MCF 10A (cell line): ENCODE results near the gene TAF4. TPM values are rescaled to one million over a fixed set of nuclear protein-coding genes. Genes with fewer than 3 reads are reported as not detected.

ENCODE experiments used
- BruUV-seq: library from RNA; stranded (reverse); fragments of 400-500 nt; replicated peaks from 2 replicates; lab custom pipeline; 2021; lab: Mats Ljungman, UMichigan
- CTCF ChIA-PET: fragments of 300-600 bp; sonication (Branson Sonifier 250); formaldehyde crosslinking; extraction: SDS; loops from one replicate; lab custom pipeline; 2021; ENCODE audit warnings: antibody characterized with exemption, inconsistent platforms; lab: Yijun Ruan, JAX
- POLR2A ChIA-PET: fragments of 300-600, 350-650 bp; sonication (Branson Sonifier 250); formaldehyde crosslinking; extraction: SDS; loops from one replicate; lab custom pipeline; 2020; ENCODE audit warnings: antibody characterized with exemption, inconsistent platforms; lab: Yijun Ruan, JAX
- DNase-seq: peaks from one replicate; pipeline ENCODE4 v3.0.0-alpha.2; 2018; ENCODE audit not compliant: unreplicated experiment
- H3K27ac Mint-ChIP-seq: one replicate; pipeline ENCODE4 v1.8.0; 2022; ENCODE audit warnings: mild to moderate bottlenecking, low read depth, mixed read lengths; ENCODE audit not compliant: unreplicated experiment
- H3K27me3 Mint-ChIP-seq: one replicate; pipeline ENCODE4 v1.8.0; 2022; ENCODE audit warnings: mixed read lengths; ENCODE audit not compliant: insufficient read depth, unreplicated experiment
- H3K36me3 Mint-ChIP-seq: one replicate; pipeline ENCODE4 v1.8.0; 2022; ENCODE audit warnings: mild to moderate bottlenecking, moderate library complexity, mixed read lengths; ENCODE audit not compliant: insufficient read depth, unreplicated experiment
- H3K4me1 Mint-ChIP-seq: one replicate; pipeline ENCODE4 v1.8.0; 2022; ENCODE audit warnings: mixed read lengths; ENCODE audit not compliant: insufficient read depth, unreplicated experiment
- H3K4me3 Mint-ChIP-seq: one replicate; pipeline ENCODE4 v1.8.0; 2022; ENCODE audit warnings: mild to moderate bottlenecking, moderate library complexity, mixed read lengths; ENCODE audit not compliant: unreplicated experiment
- H3K9me3 Mint-ChIP-seq: one replicate; pipeline ENCODE4 v1.8.0; 2022; ENCODE audit warnings: mixed read lengths; ENCODE audit not compliant: unreplicated experiment
- intact Hi-C: fragments of 100-400 bp; cut with micrococcal nuclease; formaldehyde crosslinking; loops from 2 replicates; pipeline ENCODE4 v1.14.1; 2022
- total RNA-seq: library from RNA; stranded (reverse); gene quantifications from 2 replicates; pipeline ENCODE4 v1.2.3, GENCODE V29; 2022
- TF ChIP-seq, protein P1 (sequence below): fragments of 200-600 bp; IDR thresholded peaks from one replicate; pipeline ENCODE4 v1.8.0; 2022; ENCODE audit warnings: antibody characterized with exemption, mild to moderate bottlenecking; ENCODE audit not compliant: unreplicated experiment

Gene TAF4
- total RNA-seq, 1 experiment from 2014 or later, result 15.9 TPM

DNA sequence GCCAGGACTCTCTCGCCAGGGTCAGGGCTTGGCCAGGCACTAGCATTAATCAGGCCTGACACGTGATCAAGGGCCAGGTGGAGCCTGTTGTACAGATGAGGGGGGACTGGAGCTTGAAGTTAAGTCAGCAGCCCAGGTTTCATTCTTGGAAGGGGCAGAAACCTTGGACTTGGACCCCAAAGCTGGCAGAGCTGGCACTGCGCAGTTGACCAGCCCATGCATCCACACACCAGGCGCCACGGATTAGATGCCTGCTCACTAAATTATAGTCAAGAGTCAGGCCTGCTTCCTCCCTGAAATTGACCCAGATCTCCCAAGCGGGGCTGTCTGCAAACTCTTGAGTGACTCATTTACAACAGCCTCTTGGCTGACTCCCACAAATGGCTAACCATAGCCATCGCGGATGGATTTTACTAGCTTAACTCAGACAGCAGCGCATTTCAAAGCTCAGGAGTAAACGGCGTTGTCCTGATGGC is 4.1 kb upstream of the TAF4 start:
- intact Hi-C loops, result no loop called here
- no peak overlapping the region for H3K4me3 Mint-ChIP-seq

DNA sequence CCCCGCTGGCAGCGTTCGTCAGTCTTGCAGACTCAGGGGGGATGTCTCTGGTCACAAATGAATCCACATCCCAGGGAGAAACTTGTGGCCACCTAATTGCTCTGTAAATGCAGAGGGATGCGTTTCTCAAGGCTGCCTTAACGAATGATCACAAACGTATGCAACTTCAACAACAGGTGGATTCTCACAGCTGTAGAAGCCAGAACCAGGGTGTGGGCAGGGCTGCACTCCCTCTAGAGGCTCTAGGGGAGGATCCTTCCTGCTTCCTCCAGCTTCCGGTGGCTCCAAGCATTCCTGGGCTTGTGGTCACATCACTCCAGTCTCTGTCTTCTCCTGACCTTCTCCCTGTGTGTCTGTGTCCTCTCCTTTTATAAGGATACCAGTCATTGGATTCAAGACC is 3.3 kb upstream of the TAF4 start:
- Mint-ChIP-seq H3K4me1 (peaks cover 6% of the 10 kb centered on the region), H3K4me3 (no peak overlapping the region), H3K36me3 (peaks cover 14% of the 10 kb centered on the region), H3K9me3 (peaks cover 2% of the 10 kb centered on the region), H3K27me3 (no peaks in the 10 kb centered on the region), H3K27ac (no peak overlapping the region)
- TF ChIP-seq, protein P1, sequence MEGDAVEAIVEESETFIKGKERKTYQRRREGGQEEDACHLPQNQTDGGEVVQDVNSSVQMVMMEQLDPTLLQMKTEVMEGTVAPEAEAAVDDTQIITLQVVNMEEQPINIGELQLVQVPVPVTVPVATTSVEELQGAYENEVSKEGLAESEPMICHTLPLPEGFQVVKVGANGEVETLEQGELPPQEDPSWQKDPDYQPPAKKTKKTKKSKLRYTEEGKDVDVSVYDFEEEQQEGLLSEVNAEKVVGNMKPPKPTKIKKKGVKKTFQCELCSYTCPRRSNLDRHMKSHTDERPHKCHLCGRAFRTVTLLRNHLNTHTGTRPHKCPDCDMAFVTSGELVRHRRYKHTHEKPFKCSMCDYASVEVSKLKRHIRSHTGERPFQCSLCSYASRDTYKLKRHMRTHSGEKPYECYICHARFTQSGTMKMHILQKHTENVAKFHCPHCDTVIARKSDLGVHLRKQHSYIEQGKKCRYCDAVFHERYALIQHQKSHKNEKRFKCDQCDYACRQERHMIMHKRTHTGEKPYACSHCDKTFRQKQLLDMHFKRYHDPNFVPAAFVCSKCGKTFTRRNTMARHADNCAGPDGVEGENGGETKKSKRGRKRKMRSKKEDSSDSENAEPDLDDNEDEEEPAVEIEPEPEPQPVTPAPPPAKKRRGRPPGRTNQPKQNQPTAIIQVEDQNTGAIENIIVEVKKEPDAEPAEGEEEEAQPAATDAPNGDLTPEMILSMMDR, result no peak
- CTCF ChIA-PET, result interaction anchor here (0.6 to 0.8 kb wide), 4 partner anchors 10 to 58 kb away, joined by 3 to 8 read pairs (median 3); no protein-coding TSS in a partner anchor
- no TSS peak for BruUV-seq
- intact Hi-C loops, result no loop called here
- POLR2A ChIA-PET, result interaction anchor here (1.2 to 6.4 kb wide), 2 partner anchors 9 to 53 kb away, joined by 3 to 110 read pairs; partner anchors contain the start of gene LSM14B
- DNase-seq, result no peak

More for the DNA sequence above, 4.1 kb upstream of the TAF4 start:
- Mint-ChIP-seq H3K27me3 (no peaks in the 10 kb centered on the region), H3K9me3 (peaks cover 8% of the 10 kb centered on the region), H3K36me3 (peaks cover 14% of the 10 kb centered on the region), H3K4me1 (peaks cover 6% of the 10 kb centered on the region), H3K27ac (no peak overlapping the region)
- POLR2A ChIA-PET, result interaction anchor here (0.7 to 6.4 kb wide), 2 partner anchors 52 to 75 kb away, joined by 3 to 110 read pairs; partner anchors contain the start of gene LSM14B
- CTCF ChIA-PET, result interaction anchor here (0.6 kb wide), 2 partner anchors 9 to 806 kb away, joined by 3 read pairs; no protein-coding TSS in a partner anchor
- no TSS peak for BruUV-seq
- TF ChIP-seq, protein P1, result no peak
- no peak for DNase-seq

DNA sequence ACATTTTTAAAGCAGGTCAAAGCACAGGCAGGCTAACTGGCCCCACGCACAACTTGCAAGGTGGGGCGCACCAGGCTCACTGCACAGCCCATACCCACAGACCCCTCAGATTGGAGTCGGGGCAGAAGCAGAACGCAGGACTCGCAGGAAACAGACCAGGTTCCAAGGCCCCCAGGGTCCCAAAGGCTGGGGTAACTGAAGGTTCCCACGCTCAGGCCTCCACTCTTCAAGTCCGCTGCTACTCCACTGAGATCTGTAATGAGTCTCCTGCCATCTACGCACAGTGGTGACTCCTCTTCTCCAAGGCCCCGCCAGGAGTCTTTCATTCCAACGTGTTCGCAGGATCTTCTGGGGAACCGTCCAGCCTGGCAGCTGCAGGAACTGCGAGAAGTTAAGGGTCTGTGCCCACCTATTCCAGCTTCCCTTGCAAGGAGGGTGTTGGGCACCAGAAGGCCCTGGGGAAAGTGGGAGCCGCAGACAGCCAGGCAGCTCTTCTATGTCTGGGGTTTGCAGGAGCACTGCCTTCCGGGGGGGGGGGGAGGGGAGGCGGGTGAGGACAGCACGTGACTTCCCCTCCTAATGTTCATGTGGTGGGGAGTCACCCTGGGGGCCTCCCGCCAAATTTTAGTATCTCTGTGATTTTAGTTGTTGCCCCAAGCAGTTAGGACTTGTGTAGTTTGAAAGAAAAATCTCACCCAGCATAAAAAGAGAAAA is 2.0 kb upstream of the TAF4 start:
- ChIA-PET CTCF (interaction anchor here (1.4 kb wide), 1 partner anchor 74 kb away, joined by 6 read pairs; no protein-coding TSS in a partner anchor), POLR2A (interaction anchor here (1.6 to 6.4 kb wide), 7 partner anchors 22 to 726 kb away, joined by 4 to 110 read pairs (median 8); partner anchors contain the start of genes LSM14B, PSMA7 and SS18L1)
- DNase-seq, result no peak

More for the DNA sequence above, 2.0 kb upstream of the TAF4 start:
- Mint-ChIP-seq H3K4me1 (peaks cover 12% of the 10 kb centered on the region), H3K27ac (no peak overlapping the region), H3K27me3 (no peaks in the 10 kb centered on the region), H3K9me3 (no peaks in the 10 kb centered on the region), H3K36me3 (peaks cover 19% of the 10 kb centered on the region), H3K4me3 (no peak overlapping the region)
- no TSS peak for BruUV-seq
- TF ChIP-seq, protein P1, result no peak
- intact Hi-C loops, result no loop called here
